Large intestine (tissue), 3 donors: ENCODE measurements around the gene GPR152. TPM values are rescaled to one million over a fixed set of nuclear protein-coding genes. Genes with fewer than 3 reads are reported as not detected.

Source experiments
- DNase-seq, 2 donors: peaks; one replicate each; pipeline versions ENCODE4 v3.0.0 to v3.0.0-alpha.2; 2013
- H3K27ac ChIP-seq: one replicate; pipeline ENCODE4 v1.5.1; 2013; ENCODE audit warnings: low read length
- H3K27me3 ChIP-seq: 2 replicates; pipeline ENCODE4 v1.6.1; 2013; ENCODE audit warnings: low read length; ENCODE audit not compliant: control insufficient read depth, insufficient read depth
- H3K36me3 ChIP-seq: 2 replicates; pipeline ENCODE4 v1.6.1; 2013; ENCODE audit warnings: low read length; ENCODE audit not compliant: control insufficient read depth, insufficient read depth
- H3K4me1 ChIP-seq: one replicate; pipeline ENCODE4 v1.6.1; 2013; ENCODE audit warnings: low read length; ENCODE audit not compliant: control insufficient read depth, insufficient read depth
- H3K4me3 ChIP-seq: one replicate; pipeline ENCODE4 v1.5.1; 2013; ENCODE audit warnings: low read length
- H3K9me3 ChIP-seq: one replicate; pipeline ENCODE4 v1.6.1; 2013; ENCODE audit warnings: mild to moderate bottlenecking, low read depth, low read length, moderate library complexity; ENCODE audit not compliant: control insufficient read depth
- WGBS: methylation state at CpG from one replicate; pipeline ENCODE4 v1.1.5; 2013; ENCODE audit warnings: low lambda C conversion rate; ENCODE audit not compliant: insufficient coverage; 5-methylcytosine and 5-hydroxymethylcytosine counted together
- polyA plus RNA-seq: library from polyadenylated mRNA; unstranded; fragments of 120-200 nt; gene quantifications from one replicate; pipeline ENCODE4 v1.2.1, GENCODE V29; 2013

GPR152 gene
- polyA plus RNA-seq, 1 donor = not detected

GRCh38 chr11:67494371-67495233 is 42.1 kb upstream of the GPR152 start:
- Histone ChIP-seq H3K27me3 (no peaks in the 10 kb centered on the region), H3K4me1 (no peaks in the 10 kb centered on the region), H3K4me3 (no peak overlapping the region), H3K27ac (no peak overlapping the region), H3K36me3 (peaks cover 85% of the 10 kb centered on the region), H3K9me3 (peaks cover 5% of the 10 kb centered on the region)
- WGBS = 96% methylated on average over 5 of the region's 59 CpGs
- no peak for DNase-seq

- H3K9me3 ChIP-seq = peaks cover 5% of the 10 kb centered on the region
- no CpG with 5 or more reads among the region's 65 CpGs for WGBS
- no peak overlapping the region for H3K4me3 ChIP-seq
- H3K27ac ChIP-seq = no peak overlapping the region
- H3K36me3 ChIP-seq = peaks cover 87% of the 10 kb centered on the region
- H3K27me3 ChIP-seq = no peaks in the 10 kb centered on the region
- no peak for DNase-seq
- H3K4me1 ChIP-seq = no peaks in the 10 kb centered on the region
Observed at GRCh38 chr11:67493548-67494370, 41.2 kb upstream of the GPR152 start.

- no peak overlapping the region for H3K27ac ChIP-seq
- H3K36me3 ChIP-seq = peaks cover 81% of the 10 kb centered on the region
- WGBS = no CpG with 5 or more reads among the region's 46 CpGs
- no peak overlapping the region for H3K4me3 ChIP-seq
- H3K4me1 ChIP-seq = no peaks in the 10 kb centered on the region
- H3K27me3 ChIP-seq = no peaks in the 10 kb centered on the region
- H3K9me3 ChIP-seq = peaks cover 5% of the 10 kb centered on the region
- DNase-seq = no peak
Observed at GRCh38 chr11:67492801-67493547, 40.4 kb upstream of the GPR152 start.

GRCh38 chr11:67492069-67492727 is 39.7 kb upstream of the GPR152 start:
- no peaks in the 10 kb centered on the region for H3K4me1 ChIP-seq
- H3K27ac ChIP-seq = no peak overlapping the region
- no peak for DNase-seq
- no peaks in the 10 kb centered on the region for H3K27me3 ChIP-seq
- H3K9me3 ChIP-seq = peaks cover 5% of the 10 kb centered on the region
- H3K4me3 ChIP-seq = no peak overlapping the region
- no CpG with 5 or more reads among the region's 19 CpGs for WGBS
- peaks cover 81% of the 10 kb centered on the region for H3K36me3 ChIP-seq

- Histone ChIP-seq H3K36me3 (peaks cover 79% of the 10 kb centered on the region), H3K4me3 (no peak overlapping the region), H3K9me3 (peaks cover 5% of the 10 kb centered on the region), H3K27ac (no peak overlapping the region), H3K27me3 (no peaks in the 10 kb centered on the region), H3K4me1 (no peaks in the 10 kb centered on the region)
- no peak for DNase-seq
- no CpG with 5 or more reads among the region's 24 CpGs for WGBS
Observed at GRCh38 chr11:67491276-67492068, 38.9 kb upstream of the GPR152 start.

GRCh38 chr11:67490727-67491065 is 38.2 kb upstream of the GPR152 start:
- Histone ChIP-seq H3K27me3 (no peaks in the 10 kb centered on the region), H3K36me3 (peaks cover 72% of the 10 kb centered on the region), H3K4me1 (no peaks in the 10 kb centered on the region), H3K27ac (no peak overlapping the region), H3K9me3 (peaks cover 5% of the 10 kb centered on the region), H3K4me3 (no peak overlapping the region)
- no peak for DNase-seq
- WGBS = no CpG with 5 or more reads among the region's 15 CpGs

- no CpG with 5 or more reads among the region's 23 CpGs for WGBS
- DNase-seq = no peak
- peaks cover 67% of the 10 kb centered on the region for H3K36me3 ChIP-seq
- peaks cover 5% of the 10 kb centered on the region for H3K9me3 ChIP-seq
- no peak overlapping the region for H3K27ac ChIP-seq
- H3K4me3 ChIP-seq = no peak overlapping the region
- H3K27me3 ChIP-seq = no peaks in the 10 kb centered on the region
- no peaks in the 10 kb centered on the region for H3K4me1 ChIP-seq
Observed at GRCh38 chr11:67489885-67490726, 37.6 kb upstream of the GPR152 start.

GRCh38 chr11:67489203-67489884 is 36.8 kb upstream of the GPR152 start:
- 74% methylated on average over 3 of the region's 25 CpGs for WGBS
- DNase-seq = no peak

More at GRCh38 chr11:67489203-67489884, 36.8 kb upstream of the GPR152 start:
- Histone ChIP-seq H3K4me1 (no peaks in the 10 kb centered on the region), H3K4me3 (no peak overlapping the region), H3K27ac (no peak overlapping the region), H3K9me3 (no peaks in the 10 kb centered on the region), H3K27me3 (no peaks in the 10 kb centered on the region), H3K36me3 (peaks cover 61% of the 10 kb centered on the region)
